Osteocyte (in vitro differentiated cells): ENCODE results near the gene NEFH. TPM values are rescaled to one million over a fixed set of nuclear protein-coding genes. Genes with fewer than 3 reads are reported as not detected.
"Not testable (repeated sequence)": the region's sequence is repeated elsewhere in the genome, so short reads cannot be mapped to it uniquely, and the experiment has no call there.

ENCODE experiments used
- DNase-seq: peaks from one replicate; pipeline ENCODE4 v3.0.0; 2021; ENCODE audit warnings: mixed read lengths; ENCODE audit not compliant: unreplicated experiment; ENCODE audit errors: extremely low spot score
- H3K27ac Mint-ChIP-seq: one replicate; pipeline ENCODE4 v1.8.0; 2021; ENCODE audit warnings: mild to moderate bottlenecking, mixed read lengths; ENCODE audit not compliant: unreplicated experiment
- H3K27me3 Mint-ChIP-seq: one replicate; pipeline ENCODE4 v1.8.0; 2021; ENCODE audit warnings: mixed read lengths; ENCODE audit not compliant: unreplicated experiment
- H3K36me3 Mint-ChIP-seq: one replicate; pipeline ENCODE4 v1.8.0; 2021; ENCODE audit warnings: mixed read lengths; ENCODE audit not compliant: unreplicated experiment
- H3K4me1 Mint-ChIP-seq: one replicate; pipeline ENCODE4 v1.8.0; 2021; ENCODE audit warnings: mixed read lengths; ENCODE audit not compliant: unreplicated experiment
- H3K4me3 Mint-ChIP-seq: one replicate; pipeline ENCODE4 v1.8.0; 2021; ENCODE audit warnings: mild to moderate bottlenecking, moderate library complexity, mixed read lengths; ENCODE audit not compliant: unreplicated experiment
- H3K9me3 Mint-ChIP-seq: one replicate; pipeline ENCODE4 v1.8.0; 2021; ENCODE audit warnings: mixed read lengths; ENCODE audit not compliant: unreplicated experiment
- CTCF ChIP-seq: fragments of 200-600 bp; sonication (generic); IDR thresholded peaks from 2 replicates; pipeline ENCODE4 v1.5.0; 2021; ENCODE audit warnings: antibody characterized with exemption, mild to moderate bottlenecking, moderate library complexity
- total RNA-seq: library from RNA; stranded (reverse); gene quantifications from 2 replicates; pipeline ENCODE4 v1.2.1, GENCODE V29; 2021

NEFH gene
- total RNA-seq, 1 donor from 2014 or later = 0.62 TPM

- no peak for DNase-seq
- H3K4me3 Mint-ChIP-seq = no peak overlapping the region
- no peaks in the 10 kb centered on the region for H3K27me3 Mint-ChIP-seq
- no peak overlapping the region for H3K27ac Mint-ChIP-seq
- H3K4me1 Mint-ChIP-seq = no peaks in the 10 kb centered on the region
- H3K36me3 Mint-ChIP-seq = no peaks in the 10 kb centered on the region
- H3K9me3 Mint-ChIP-seq = no peaks in the 10 kb centered on the region
- no peak for TF ChIP-seq CTCF
These were observed 7.5 kb downstream of the NEFH start for GRCh38 chr22:29487426-29487986.

DNA sequence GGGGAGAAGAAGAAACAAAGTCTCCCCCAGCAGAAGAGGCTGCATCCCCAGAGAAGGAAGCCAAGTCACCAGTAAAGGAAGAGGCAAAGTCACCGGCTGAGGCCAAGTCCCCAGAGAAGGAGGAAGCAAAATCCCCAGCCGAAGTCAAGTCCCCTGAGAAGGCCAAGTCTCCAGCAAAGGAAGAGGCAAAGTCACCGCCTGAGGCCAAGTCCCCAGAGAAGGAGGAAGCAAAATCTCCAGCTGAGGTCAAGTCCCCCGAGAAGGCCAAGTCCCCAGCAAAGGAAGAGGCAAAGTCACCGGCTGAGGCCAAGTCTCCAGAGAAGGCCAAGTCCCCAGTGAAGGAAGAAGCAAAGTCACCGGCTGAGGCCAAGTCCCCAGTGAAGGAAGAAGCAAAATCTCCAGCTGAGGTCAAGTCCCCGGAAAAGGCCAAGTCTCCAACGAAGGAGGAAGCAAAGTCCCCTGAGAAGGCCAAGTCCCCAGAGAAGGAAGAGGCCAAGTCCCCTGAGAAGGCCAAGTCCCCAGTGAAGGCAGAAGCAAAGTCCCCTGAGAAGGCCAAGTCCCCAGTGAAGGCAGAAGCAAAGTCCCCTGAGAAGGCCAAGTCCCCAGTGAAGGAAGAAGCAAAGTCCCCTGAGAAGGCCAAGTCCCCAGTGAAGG, 9.2 kb downstream of the NEFH start:
- not testable (repeated sequence) for H3K4me1 Mint-ChIP-seq, H3K27ac Mint-ChIP-seq, H3K9me3 Mint-ChIP-seq, H3K27me3 Mint-ChIP-seq, DNase-seq, H3K36me3 Mint-ChIP-seq, H3K4me3 Mint-ChIP-seq

- no peak for TF ChIP-seq CTCF
- Mint-ChIP-seq H3K27me3 (no peaks in the 10 kb centered on the region), H3K4me3 (no peak overlapping the region), H3K4me1 (no peaks in the 10 kb centered on the region), H3K36me3 (peaks cover 11% of the 10 kb centered on the region), H3K27ac (no peak overlapping the region), H3K9me3 (peaks cover 8% of the 10 kb centered on the region)
- DNase-seq = no peak
These were observed 11.0 kb downstream of the NEFH start for GRCh38 chr22:29491012-29491411.

GRCh38 chr22:29493636-29494035, 13.6 kb downstream of the NEFH start:
- H3K4me1 Mint-ChIP-seq = no peaks in the 10 kb centered on the region
- peaks cover 8% of the 10 kb centered on the region for H3K9me3 Mint-ChIP-seq
- peaks cover 11% of the 10 kb centered on the region for H3K36me3 Mint-ChIP-seq
- no peak overlapping the region for H3K27ac Mint-ChIP-seq
- no peak for TF ChIP-seq CTCF
- no peak overlapping the region for H3K4me3 Mint-ChIP-seq
- no peaks in the 10 kb centered on the region for H3K27me3 Mint-ChIP-seq
- no peak for DNase-seq

GRCh38 chr22:29499852-29500251, 19.8 kb downstream of the NEFH start:
- Mint-ChIP-seq H3K4me1 (peaks cover 5% of the 10 kb centered on the region), H3K27ac (no peak overlapping the region), H3K36me3 (peaks cover 13% of the 10 kb centered on the region), H3K9me3 (peaks cover 3% of the 10 kb centered on the region), H3K27me3 (no peaks in the 10 kb centered on the region), H3K4me3 (no peak overlapping the region)
- DNase-seq = no peak
- TF ChIP-seq CTCF = no peak
